ENCODE measurements around the gene LCT. TPM values are rescaled to one million over a fixed set of nuclear protein-coding genes. Genes with fewer than 3 reads are reported as not detected.
"Not testable (repeated sequence)": the region's sequence is repeated elsewhere in the genome, so short reads cannot be mapped to it uniquely, and the experiment has no call there.

Gene LCT
- total and polyA plus RNA-seq, 4 donors = 0.01 to 0.06 (median 0.02) TPM; not detected in 1

GRCh38 chr2:135817951-135818350, 19.0 kb downstream of the LCT start:
- H3K9ac ChIP-seq (ENCODE audit: insufficient read depth in 1 of 2, low read length in 2 of 2) = no peak overlapping the region
- 71 to 72% methylated on average over 4 of the region's 4 CpGs for WGBS, 2 donors
- no peaks in the 10 kb centered on the region for H3K36me3 ChIP-seq (ENCODE audit: control insufficient read depth in 4 of 4, insufficient read depth in 4 of 4, low read length in 4 of 4)
- no peak overlapping the region for H3K4me3 ChIP-seq
- DNase-seq = no peak
- no peak for ATAC-seq (ENCODE audit: insufficient read depth, low FRiP score)
- no peaks in the 10 kb centered on the region for H3K9me3 ChIP-seq (ENCODE audit: control insufficient read depth in 4 of 4, insufficient read depth in 3 of 4, low read length in 3 of 4)
- no peaks in the 10 kb centered on the region for H3K4me1 ChIP-seq (ENCODE audit: control insufficient read depth in 5 of 5, insufficient read depth in 5 of 5, low read length in 5 of 5)
- H3K27ac ChIP-seq (ENCODE audit: low read depth in 1 of 2, low read length in 1 of 2) = no peak overlapping the region
- no peaks in the 10 kb centered on the region for H3K27me3 ChIP-seq (ENCODE audit: control insufficient read depth in 3 of 3, insufficient read depth in 3 of 3, low read length in 2 of 3)
- no peak for TF ChIP-seq CTCF (IDR thresholded peaks at IDR 0.05; ENCODE audit: control extremely low read depth, extremely low read depth)

GRCh38 chr2:135817466-135817865, 19.5 kb downstream of the LCT start:
- Histone ChIP-seq H3K27me3 (ENCODE audit: control insufficient read depth in 3 of 3, insufficient read depth in 3 of 3, low read length in 2 of 3) (no peaks in the 10 kb centered on the region), H3K4me1 (ENCODE audit: control insufficient read depth in 5 of 5, insufficient read depth in 5 of 5, low read length in 5 of 5) (no peaks in the 10 kb centered on the region), H3K9ac (ENCODE audit: insufficient read depth in 1 of 2, low read length in 2 of 2) (no peak overlapping the region), H3K9me3 (ENCODE audit: control insufficient read depth in 4 of 4, insufficient read depth in 3 of 4, low read length in 3 of 4) (no peaks in the 10 kb centered on the region), H3K4me3 (no peak overlapping the region), H3K36me3 (ENCODE audit: control insufficient read depth in 4 of 4, insufficient read depth in 4 of 4, low read length in 4 of 4) (no peaks in the 10 kb centered on the region), H3K27ac (ENCODE audit: low read depth in 1 of 2, low read length in 1 of 2) (no peak overlapping the region)
- WGBS, 2 donors = 90% methylated on average over 18 of the region's 18 CpGs
- peak; percentile 47 for ATAC-seq (ENCODE audit: insufficient read depth, low FRiP score)
- TF ChIP-seq CTCF (IDR thresholded peaks at IDR 0.05; ENCODE audit: control extremely low read depth, extremely low read depth) = no peak
- DNase-seq = no peak

GRCh38 chr2:135815269-135815668, 21.7 kb downstream of the LCT start:
- H3K27ac ChIP-seq (ENCODE audit: low read depth in 1 of 2, low read length in 1 of 2) = no peak overlapping the region
- ATAC-seq (ENCODE audit: insufficient read depth, low FRiP score) (no peak), DNase-seq (no peak)
- no peak for TF ChIP-seq CTCF (IDR thresholded peaks at IDR 0.05; ENCODE audit: control extremely low read depth, extremely low read depth)
- no peak overlapping the region for H3K4me3 ChIP-seq
- H3K36me3 ChIP-seq (ENCODE audit: control insufficient read depth in 4 of 4, insufficient read depth in 4 of 4, low read length in 4 of 4) = no peaks in the 10 kb centered on the region
- no peaks in the 10 kb centered on the region for H3K9me3 ChIP-seq (ENCODE audit: control insufficient read depth in 4 of 4, insufficient read depth in 3 of 4, low read length in 3 of 4)
- WGBS, 2 donors = 78 to 82% methylated on average over 3 of the region's 3 CpGs
- H3K9ac ChIP-seq (ENCODE audit: insufficient read depth in 1 of 2, low read length in 2 of 2) = no peak overlapping the region
- H3K27me3 ChIP-seq (ENCODE audit: control insufficient read depth in 3 of 3, insufficient read depth in 3 of 3, low read length in 2 of 3) = no peaks in the 10 kb centered on the region
- H3K4me1 ChIP-seq (ENCODE audit: control insufficient read depth in 5 of 5, insufficient read depth in 5 of 5, low read length in 5 of 5) = no peaks in the 10 kb centered on the region

- Histone ChIP-seq H3K4me3 (no peak overlapping the region), H3K27me3 (ENCODE audit: control insufficient read depth in 3 of 3, insufficient read depth in 3 of 3, low read length in 2 of 3) (no peaks in the 10 kb centered on the region), H3K9ac (ENCODE audit: insufficient read depth in 1 of 2, low read length in 2 of 2) (no peak overlapping the region), H3K36me3 (ENCODE audit: control insufficient read depth in 4 of 4, insufficient read depth in 4 of 4, low read length in 4 of 4) (no peaks in the 10 kb centered on the region), H3K27ac (ENCODE audit: low read depth in 1 of 2, low read length in 1 of 2) (no peak overlapping the region), H3K4me1 (ENCODE audit: control insufficient read depth in 5 of 5, insufficient read depth in 5 of 5, low read length in 5 of 5) (no peaks in the 10 kb centered on the region), H3K9me3 (ENCODE audit: control insufficient read depth in 4 of 4, insufficient read depth in 3 of 4, low read length in 3 of 4) (no peaks in the 10 kb centered on the region)
- TF ChIP-seq CTCF (IDR thresholded peaks at IDR 0.05; ENCODE audit: control extremely low read depth, extremely low read depth) = no peak
- 73 to 86% methylated on average over 2 of the region's 2 CpGs for WGBS, 2 donors
- DNase-seq = no peak
- no peak for ATAC-seq (ENCODE audit: insufficient read depth, low FRiP score)
These were observed 24.0 kb downstream of the LCT start for GRCh38 chr2:135812907-135813511.

- 92% methylated on average over 3 of the region's 3 CpGs for WGBS, 2 donors
- not testable (repeated sequence) for H3K4me1 ChIP-seq (ENCODE audit: control insufficient read depth in 5 of 5, insufficient read depth in 5 of 5, low read length in 5 of 5); ATAC-seq (ENCODE audit: insufficient read depth, low FRiP score); DNase-seq; H3K27me3 ChIP-seq (ENCODE audit: control insufficient read depth in 3 of 3, insufficient read depth in 3 of 3, low read length in 2 of 3); H3K27ac ChIP-seq (ENCODE audit: low read depth in 1 of 2, low read length in 1 of 2); H3K4me3 ChIP-seq; H3K36me3 ChIP-seq (ENCODE audit: control insufficient read depth in 4 of 4, insufficient read depth in 4 of 4, low read length in 4 of 4); H3K9ac ChIP-seq (ENCODE audit: insufficient read depth in 1 of 2, low read length in 2 of 2); H3K9me3 ChIP-seq (ENCODE audit: control insufficient read depth in 4 of 4, insufficient read depth in 3 of 4, low read length in 3 of 4)
These were observed 29.1 kb downstream of the LCT start for GRCh38 chr2:135807874-135808273.
